Liver (tissue), 9 donors: ENCODE measurements around the gene HDLBP. TPM values are rescaled to one million over a fixed set of nuclear protein-coding genes. Genes with fewer than 3 reads are reported as not detected.

ENCODE experiments used
- DNase-seq: peaks from one replicate; pipeline ENCODE4 v3.0.0-alpha.2; 2017; ENCODE audit warnings: low spot score
- H3K27ac ChIP-seq, 2 donors: one replicate each; pipeline ENCODE4 v1.7.0; 2013; ENCODE audit warnings: inconsistent platforms in 2 of 2, low read length in 2 of 2, control low read depth in 1 of 2, low read depth in 1 of 2, mild to moderate bottlenecking in 1 of 2
- H3K27me3 ChIP-seq, 4 donors: one replicate each; pipeline versions ENCODE4 v1.6.1 to v1.7.0; 2013; ENCODE audit warnings: low read length in 3 of 4, inconsistent platforms in 1 of 4, mild to moderate bottlenecking in 1 of 4, moderate library complexity in 1 of 4; ENCODE audit not compliant: control insufficient read depth in 4 of 4, insufficient read depth in 4 of 4
- H3K36me3 ChIP-seq, 4 donors: one replicate each; pipeline versions ENCODE4 v1.6.1 to v1.7.0; 2013; ENCODE audit warnings: low read length in 3 of 4, mild to moderate bottlenecking in 3 of 4, low read depth in 1 of 4, moderate library complexity in 1 of 4; ENCODE audit not compliant: control insufficient read depth in 4 of 4, insufficient read depth in 3 of 4
- H3K4me1 ChIP-seq, 4 donors: one replicate each; pipeline versions ENCODE4 v1.6.1 to v1.7.0; 2013; ENCODE audit warnings: low read length in 3 of 4, mild to moderate bottlenecking in 3 of 4, moderate library complexity in 1 of 4; ENCODE audit not compliant: control insufficient read depth in 4 of 4, insufficient read depth in 4 of 4
- H3K4me3 ChIP-seq, 3 donors: one replicate each; pipeline versions ENCODE4 v1.6.1 to v1.7.0; 2013; ENCODE audit warnings: low read length in 3 of 3, control low read depth in 1 of 3, low read depth in 1 of 3, mild to moderate bottlenecking in 1 of 3
- H3K9ac ChIP-seq, 2 donors: one replicate each; pipeline ENCODE4 v1.7.0; 2013; ENCODE audit warnings: low read length in 2 of 2, mild to moderate bottlenecking in 2 of 2, moderate library complexity in 2 of 2, control low read depth in 1 of 2, low read depth in 1 of 2
- H3K9me3 ChIP-seq, 4 donors: one replicate each; pipeline versions ENCODE4 v1.6.1 to v1.7.0; 2013; ENCODE audit warnings: low read length in 3 of 4; ENCODE audit not compliant: control insufficient read depth in 4 of 4
- GABPA ChIP-seq, 2 donors: IDR thresholded peaks in 1 of 2; conservative IDR thresholded peaks in 1 of 2; 2 replicates each; pipeline ENCODE4 v1.6.1; 2016; ENCODE audit warnings: antibody characterized with exemption in 2 of 2, mild to moderate bottlenecking in 1 of 2, moderate library complexity in 1 of 2
- HNF4A ChIP-seq, 2 donors: conservative IDR thresholded peaks; 2 replicates each; pipeline ENCODE4 v1.6.1; 2016; ENCODE audit warnings: antibody characterized with exemption in 2 of 2, mild to moderate bottlenecking in 2 of 2
- JUND ChIP-seq, 2 donors: IDR thresholded peaks; 2 replicates each; pipeline ENCODE4 v1.6.1; 2016; ENCODE audit warnings: antibody characterized with exemption in 2 of 2
- REST ChIP-seq: IDR thresholded peaks from 2 replicates; pipeline ENCODE4 v1.6.1; 2016; ENCODE audit warnings: antibody characterized with exemption, mild to moderate bottlenecking
- SP1 ChIP-seq: IDR thresholded peaks from 2 replicates; pipeline ENCODE4 v1.6.1; 2018; ENCODE audit warnings: antibody characterized with exemption, mild to moderate bottlenecking
- TAF1 ChIP-seq: conservative IDR thresholded peaks from 2 replicates; pipeline ENCODE4 v1.6.1; 2016; ENCODE audit warnings: antibody characterized with exemption, mild to moderate bottlenecking
- YY1 ChIP-seq: IDR thresholded peaks from 2 replicates; pipeline ENCODE4 v1.6.1; 2016; ENCODE audit warnings: antibody characterized with exemption, mild to moderate bottlenecking
- WGBS: extraction: QIAGEN DNeasy Blood & Tissue Kit; methylation state at CpG from one replicate; pipeline ENCODE4 v1.1.7; 2013; 5-methylcytosine and 5-hydroxymethylcytosine counted together
- polyA plus RNA-seq, 2 donors: library from polyadenylated mRNA; stranded (reverse) in 1 of 2; unstranded in 1 of 2; fragments of 200-250 nt in 1 of 2; fragments of >200 nt in 1 of 2; fragmentation: Nextera tagmentation in 1 of 2; extraction: Ambion mirVana in 1 of 2; gene quantifications; one replicate each; pipeline versions ENCODE4 v1.2.1 to v1.2.3, GENCODE V29; 2013 to 2015
- total RNA-seq, 2 donors: library from RNA; depleted of rRNA; stranded (reverse); fragments of >200 nt; gene quantifications; one replicate each; pipeline ENCODE4 v1.2.3, GENCODE V29; 2014
- TF ChIP-seq, protein P1 (sequence below): IDR thresholded peaks from 2 replicates; pipeline ENCODE4 v1.6.1; 2016; ENCODE audit warnings: antibody characterized with exemption
- donor health status: healthy.
- donor health status: healthy.
- donor health status: healthy.
- donor health status: healthy.
- donor health status: healthy.

Gene HDLBP
- total and polyA plus RNA-seq, 4 donors = 219 to 580 (median 258) TPM

- Histone ChIP-seq H3K27ac (no peak overlapping the region), H3K36me3 (peaks cover 18 to 40% (median 26%) of the 10 kb centered on the region in 4 donors)
- DNase-seq = no peak
Observed at GRCh38 chr2:241224851-241225438, 90.5 kb downstream of the HDLBP start.

DNA sequence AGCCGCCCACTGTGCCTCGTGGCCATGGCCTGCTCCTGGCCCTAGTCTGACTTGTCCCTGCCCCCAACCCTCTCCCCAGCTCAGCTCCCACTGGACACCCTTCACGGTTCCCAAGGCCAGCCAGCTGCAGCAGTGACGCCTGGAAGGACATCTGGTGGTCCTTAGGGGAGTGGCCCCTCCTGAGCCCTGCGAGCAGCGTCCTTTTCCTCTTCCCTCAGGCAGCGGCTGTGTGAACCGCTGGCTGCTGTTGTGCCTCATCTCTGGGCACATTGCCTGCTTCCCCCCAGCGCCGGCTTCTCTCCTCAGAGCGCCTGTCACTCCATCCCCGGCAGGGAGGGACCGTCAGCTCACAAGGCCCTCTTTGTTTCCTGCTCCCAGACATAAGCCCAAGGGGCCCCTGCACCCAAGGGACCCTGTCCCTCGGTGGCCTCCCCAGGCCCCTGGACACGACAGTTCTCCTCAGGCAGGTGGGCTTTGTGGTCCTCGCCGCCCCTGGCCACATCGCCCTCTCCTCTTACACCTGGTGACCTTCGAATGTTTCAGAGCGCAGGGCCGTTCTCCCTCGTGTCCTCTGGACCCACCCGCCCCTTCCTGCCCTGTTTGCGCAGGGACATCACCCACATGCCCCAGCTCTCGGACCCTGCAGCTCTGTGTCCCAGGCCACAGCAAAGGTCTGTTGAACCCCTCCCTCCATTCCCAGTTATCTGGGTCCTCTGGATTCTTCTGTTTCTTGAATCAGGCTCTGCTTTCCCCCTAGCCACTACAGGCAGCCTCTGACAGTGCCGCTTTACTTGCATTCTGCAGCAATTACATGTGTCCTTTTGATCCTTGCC, 91.2 kb downstream of the HDLBP start:
- H3K36me3 ChIP-seq = peaks cover 13 to 33% (median 23%) of the 10 kb centered on the region in 4 donors
- H3K4me3 ChIP-seq = no peak overlapping the region
- WGBS = 39% methylated on average over 26 of the region's 26 CpGs
- no peaks in the 10 kb centered on the region for H3K9me3 ChIP-seq
- TF ChIP-seq SP1 = no peak
- peak in 1 of 2 donors; percentile 16 for TF ChIP-seq HNF4A (conservative IDR thresholded peaks at IDR 0.05)
- TF ChIP-seq JUND (IDR thresholded peaks at IDR 0.05) = no peak
- no peak for TF ChIP-seq TAF1
- no peak for TF ChIP-seq YY1
- no peak for TF ChIP-seq REST
- no peak overlapping the region for H3K9ac ChIP-seq
- peaks cover 0 to 11% (median 5%) of the 10 kb centered on the region in 4 donors for H3K4me1 ChIP-seq
- H3K27me3 ChIP-seq = no peaks in the 10 kb centered on the region
- no peak overlapping the region for H3K27ac ChIP-seq
- DNase-seq = no peak

More at GRCh38 chr2:241224851-241225438, 90.5 kb downstream of the HDLBP start:
- 85% methylated on average over 8 of the region's 8 CpGs for WGBS
- H3K4me1 ChIP-seq = peaks cover 0 to 11% (median 5%) of the 10 kb centered on the region in 4 donors
- no peak for TF ChIP-seq GABPA (IDR thresholded peaks at IDR 0.05 in 1 of 2, conservative IDR thresholded peaks at IDR 0.05 in 1 of 2)
- TF ChIP-seq, protein P1, sequence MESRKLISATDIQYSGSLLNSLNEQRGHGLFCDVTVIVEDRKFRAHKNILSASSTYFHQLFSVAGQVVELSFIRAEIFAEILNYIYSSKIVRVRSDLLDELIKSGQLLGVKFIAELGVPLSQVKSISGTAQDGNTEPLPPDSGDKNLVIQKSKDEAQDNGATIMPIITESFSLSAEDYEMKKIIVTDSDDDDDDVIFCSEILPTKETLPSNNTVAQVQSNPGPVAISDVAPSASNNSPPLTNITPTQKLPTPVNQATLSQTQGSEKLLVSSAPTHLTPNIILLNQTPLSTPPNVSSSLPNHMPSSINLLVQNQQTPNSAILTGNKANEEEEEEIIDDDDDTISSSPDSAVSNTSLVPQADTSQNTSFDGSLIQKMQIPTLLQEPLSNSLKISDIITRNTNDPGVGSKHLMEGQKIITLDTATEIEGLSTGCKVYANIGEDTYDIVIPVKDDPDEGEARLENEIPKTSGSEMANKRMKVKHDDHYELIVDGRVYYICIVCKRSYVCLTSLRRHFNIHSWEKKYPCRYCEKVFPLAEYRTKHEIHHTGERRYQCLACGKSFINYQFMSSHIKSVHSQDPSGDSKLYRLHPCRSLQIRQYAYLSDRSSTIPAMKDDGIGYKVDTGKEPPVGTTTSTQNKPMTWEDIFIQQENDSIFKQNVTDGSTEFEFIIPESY = no peak
- H3K27me3 ChIP-seq = no peaks in the 10 kb centered on the region
- no peak overlapping the region for H3K4me3 ChIP-seq
- H3K9me3 ChIP-seq = no peaks in the 10 kb centered on the region
- H3K9ac ChIP-seq = no peak overlapping the region
